Tibial artery (tissue), 4 donors: Measurements from ENCODE around the gene CD72.
"Not testable (repeated sequence)": the region's sequence is repeated elsewhere in the genome, so short reads cannot be mapped to it uniquely, and the experiment has no call there.

Experiments used
- DNase-seq, 2 donors: peaks; one replicate each; pipeline ENCODE4 v3.0.0-alpha.2; 2019
- H3K27ac ChIP-seq, 2 donors: fragments of 200-600 bp; sonication (generic) in 1 of 2; 1 replicate in 1 of 2; 2 replicates in 1 of 2; pipeline ENCODE4 v1.5.1; 2018 to 2019; ENCODE audit warnings: mild to moderate bottlenecking in 1 of 2
- H3K27me3 ChIP-seq, 2 donors: fragments of 200-600 bp; sonication (generic) in 1 of 2; one replicate each; pipeline versions ENCODE4 v1.5.1 to v1.6.0; 2016 to 2019
- H3K36me3 ChIP-seq, 3 donors: fragments of 200-600 bp; sonication (generic) in 2 of 3; one replicate each; pipeline ENCODE4 v1.5.1; 2016 to 2019; ENCODE audit warnings: mild to moderate bottlenecking in 2 of 3
- H3K4me1 ChIP-seq, 4 donors: fragments of 200-600 bp; sonication (generic) in 2 of 4; 1 replicate in 3 of 4; 2 replicates in 1 of 4; pipeline ENCODE4 v1.5.1; 2016 to 2019
- H3K4me3 ChIP-seq, 2 donors: fragments of 200-600 bp; sonication (generic) in 1 of 2; 1 replicate in 1 of 2; 2 replicates in 1 of 2; pipeline ENCODE4 v1.5.1; 2018 to 2019; ENCODE audit warnings: mild to moderate bottlenecking in 2 of 2
- H3K9me3 ChIP-seq, 3 donors: fragments of 200-600 bp; sonication (generic) in 1 of 3; one replicate each; pipeline ENCODE4 v1.5.1; 2016 to 2019
- intact Hi-C: fragments of 100-400 bp; cut with DNase I; formaldehyde crosslinking; loops from one replicate; pipeline ENCODE4 v1.15.0; 2023; ENCODE audit warnings: low total_unique reads
- TF ChIP-seq, protein P1 (sequence below), 2 experiments: fragments of 200-600 bp in 1 of 2; fragments of 450-650 bp in 1 of 2; IDR thresholded peaks; one replicate each; pipeline ENCODE4 v1.5.1; 2017 to 2019; ENCODE audit warnings: antibody characterized with exemption in 2 of 2, mild to moderate bottlenecking in 1 of 2, moderate library complexity in 1 of 2

The CD72 gene

GRCh38 chr9:35649431-35650340, 31.5 kb upstream of the CD72 start:
- peak; percentile 68 to 79 for DNase-seq
- H3K4me1 ChIP-seq = peaks cover 0 to 21% (median 10%) of the 10 kb centered on the region in 4 donors
- intact Hi-C loops = no loop called here

GRCh38 chr9:35646533-35647265, 28.5 kb upstream of the CD72 start:
- intact Hi-C loops = no loop called here

More at GRCh38 chr9:35649431-35650340, 31.5 kb upstream of the CD72 start:
- TF ChIP-seq, protein P1, sequence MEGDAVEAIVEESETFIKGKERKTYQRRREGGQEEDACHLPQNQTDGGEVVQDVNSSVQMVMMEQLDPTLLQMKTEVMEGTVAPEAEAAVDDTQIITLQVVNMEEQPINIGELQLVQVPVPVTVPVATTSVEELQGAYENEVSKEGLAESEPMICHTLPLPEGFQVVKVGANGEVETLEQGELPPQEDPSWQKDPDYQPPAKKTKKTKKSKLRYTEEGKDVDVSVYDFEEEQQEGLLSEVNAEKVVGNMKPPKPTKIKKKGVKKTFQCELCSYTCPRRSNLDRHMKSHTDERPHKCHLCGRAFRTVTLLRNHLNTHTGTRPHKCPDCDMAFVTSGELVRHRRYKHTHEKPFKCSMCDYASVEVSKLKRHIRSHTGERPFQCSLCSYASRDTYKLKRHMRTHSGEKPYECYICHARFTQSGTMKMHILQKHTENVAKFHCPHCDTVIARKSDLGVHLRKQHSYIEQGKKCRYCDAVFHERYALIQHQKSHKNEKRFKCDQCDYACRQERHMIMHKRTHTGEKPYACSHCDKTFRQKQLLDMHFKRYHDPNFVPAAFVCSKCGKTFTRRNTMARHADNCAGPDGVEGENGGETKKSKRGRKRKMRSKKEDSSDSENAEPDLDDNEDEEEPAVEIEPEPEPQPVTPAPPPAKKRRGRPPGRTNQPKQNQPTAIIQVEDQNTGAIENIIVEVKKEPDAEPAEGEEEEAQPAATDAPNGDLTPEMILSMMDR (IDR thresholded peaks at IDR 0.05) = no peak
- no peaks in the 10 kb centered on the region for H3K36me3 ChIP-seq
- peak overlapping the region in 1 of 2 donors; percentile 8 for H3K4me3 ChIP-seq
- peak overlapping the region; percentile 55 to 70 for H3K27ac ChIP-seq
- no peaks in the 10 kb centered on the region for H3K27me3 ChIP-seq
- H3K9me3 ChIP-seq = no peaks in the 10 kb centered on the region

GRCh38 chr9:35646153-35646532, 27.9 kb upstream of the CD72 start:
- peak in 1 of 2 donors; percentile 29 for DNase-seq

More at GRCh38 chr9:35646533-35647265, 28.5 kb upstream of the CD72 start:
- TF ChIP-seq, protein P1 (IDR thresholded peaks at IDR 0.05) = peak; percentile 96 to 97
- peak; percentile 94 to 96 for DNase-seq
- Histone ChIP-seq H3K27me3 (no peaks in the 10 kb centered on the region), H3K4me3 (peak overlapping the region; percentile 57 to 68), H3K36me3 (no peaks in the 10 kb centered on the region), H3K4me1 (peaks cover 0 to 21% (median 10%) of the 10 kb centered on the region in 4 donors), H3K9me3 (no peaks in the 10 kb centered on the region), H3K27ac (peak overlapping the region; percentile 89 to 92)

GRCh38 chr9:35645736-35646135, 27.5 kb upstream of the CD72 start:
- H3K36me3 ChIP-seq, intact Hi-C loops, H3K9me3 ChIP-seq, H3K27me3 ChIP-seq: not testable (repeated sequence)
- peaks cover 0 to 21% (median 10%) of the 10 kb centered on the region in 4 donors for H3K4me1 ChIP-seq
- H3K27ac ChIP-seq = peak overlapping the region; percentile 89 to 92
- peak overlapping the region; percentile 57 to 68 for H3K4me3 ChIP-seq
- DNase-seq = peak in 1 of 2 donors; percentile 56

More at GRCh38 chr9:35646153-35646532, 27.9 kb upstream of the CD72 start:
- Histone ChIP-seq H3K36me3 (no peaks in the 10 kb centered on the region), H3K9me3 (no peaks in the 10 kb centered on the region), H3K27ac (peak overlapping the region; percentile 89 to 92), H3K4me1 (peaks cover 0 to 21% (median 10%) of the 10 kb centered on the region in 4 donors), H3K27me3 (no peaks in the 10 kb centered on the region), H3K4me3 (peak overlapping the region; percentile 57 to 68)
- TF ChIP-seq, protein P1 (IDR thresholded peaks at IDR 0.05) = no peak
- intact Hi-C loops = no loop called here

DNA sequence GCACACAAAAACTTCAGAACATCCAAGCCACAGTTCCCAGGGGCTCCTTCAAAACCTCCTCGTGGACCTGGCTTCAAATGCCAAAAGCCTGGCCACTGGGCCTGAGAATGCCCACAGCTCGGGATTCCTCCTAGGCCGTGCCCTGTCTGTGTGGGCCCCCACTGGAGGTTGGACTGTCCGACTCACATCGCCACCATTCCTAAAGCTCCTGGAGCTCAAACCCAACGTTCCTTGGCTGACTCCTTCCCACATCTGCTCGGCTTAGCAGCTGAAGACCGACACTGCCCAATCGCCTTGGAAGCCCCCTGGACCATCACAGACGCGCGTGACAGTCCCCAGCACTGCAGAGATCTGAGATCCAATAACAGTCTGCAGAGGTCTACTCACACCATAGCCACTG, 24.8 kb upstream of the CD72 start:
- intact Hi-C loops = loop anchor here (5.0 kb wide), 1 partner anchor 36 kb away; the partner anchor contains the start of gene TESK1

DNA sequence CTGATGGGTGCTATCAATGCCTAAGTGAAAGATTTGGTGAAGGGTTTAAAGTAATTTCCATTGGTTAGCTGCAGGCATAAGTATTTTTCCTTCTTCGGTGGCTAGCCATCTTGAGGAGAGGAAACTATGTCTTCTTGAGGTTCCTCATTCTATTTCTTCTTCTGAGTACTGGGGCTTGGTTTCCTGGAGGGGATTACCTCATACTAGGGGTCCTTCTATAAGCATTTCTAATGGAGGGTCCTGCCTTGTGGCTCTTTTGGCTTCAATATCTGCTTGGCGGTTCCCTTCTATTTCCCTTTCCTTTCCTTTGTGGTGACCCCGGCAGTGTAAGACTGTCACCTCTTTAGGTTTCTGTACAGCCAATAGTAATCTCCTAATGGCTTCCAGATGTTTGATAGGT, 23.3 kb upstream of the CD72 start:
- H3K27ac ChIP-seq, H3K27me3 ChIP-seq, H3K36me3 ChIP-seq, H3K4me3 ChIP-seq, H3K4me1 ChIP-seq, H3K9me3 ChIP-seq: not testable (repeated sequence)
- intact Hi-C loops = loop anchor here (5.0 kb wide), 1 partner anchor 34 kb away; the partner anchor contains the start of gene TESK1
- DNase-seq = peak in 1 of 2 donors; percentile 1

More for the DNA sequence above, 24.8 kb upstream of the CD72 start:
- Histone ChIP-seq H3K27me3 (no peaks in the 10 kb centered on the region), H3K4me3 (no peak overlapping the region), H3K4me1 (peaks cover 0 to 14% (median 7%) of the 10 kb centered on the region in 4 donors), H3K36me3 (peaks cover 0 to 5% (median 0%) of the 10 kb centered on the region in 3 donors), H3K27ac (no peak overlapping the region), H3K9me3 (no peaks in the 10 kb centered on the region)
- peak in 1 of 2 donors; percentile 59 for DNase-seq
- TF ChIP-seq, protein P1 (IDR thresholded peaks at IDR 0.05) = no peak

- H3K4me3 ChIP-seq, H3K36me3 ChIP-seq, H3K9me3 ChIP-seq, H3K27me3 ChIP-seq, H3K27ac ChIP-seq, H3K4me1 ChIP-seq: not testable (repeated sequence)
- peak in 1 of 2 donors; percentile 39 for DNase-seq
- intact Hi-C loops = loop anchor here (5.0 kb wide), 1 partner anchor 33 kb away; the partner anchor contains the start of gene TESK1
These were observed 22.2 kb upstream of the CD72 start for GRCh38 chr9:35640431-35640830.
